ENCODE data around the gene SCYL3. TPM values are rescaled to one million over a fixed set of nuclear protein-coding genes. Genes with fewer than 3 reads are reported as not detected.

Gene SCYL3
- total RNA-seq, 1 donor from 2014 or later, result 9.2 TPM

- H3K27ac Mint-ChIP-seq (ENCODE audit: unreplicated experiment), result no peak overlapping the region
- peaks cover 53% of the 10 kb centered on the region for H3K36me3 Mint-ChIP-seq (ENCODE audit: unreplicated experiment)
- no peak overlapping the region for H3K4me3 Mint-ChIP-seq (ENCODE audit: unreplicated experiment)
- no peaks in the 10 kb centered on the region for H3K4me1 Mint-ChIP-seq (ENCODE audit: unreplicated experiment)
- no peak for TF ChIP-seq CTCF (IDR thresholded peaks at IDR 0.05)
- DNase-seq (ENCODE audit: extremely low spot score, unreplicated experiment), result no peak
- H3K9me3 Mint-ChIP-seq (ENCODE audit: unreplicated experiment), result no peaks in the 10 kb centered on the region
- H3K27me3 Mint-ChIP-seq (ENCODE audit: unreplicated experiment), result no peaks in the 10 kb centered on the region
These were observed 44.2 kb downstream of the SCYL3 start for GRCh38 chr1:169849346-169850022.

GRCh38 chr1:169848456-169848855 lies 45.2 kb downstream of the SCYL3 start:
- no peak overlapping the region for H3K4me3 Mint-ChIP-seq (ENCODE audit: unreplicated experiment)
- DNase-seq (ENCODE audit: extremely low spot score, unreplicated experiment), result no peak
- H3K36me3 Mint-ChIP-seq (ENCODE audit: unreplicated experiment), result peaks cover 55% of the 10 kb centered on the region

GRCh38 chr1:169844941-169845608 lies 48.6 kb downstream of the SCYL3 start:
- H3K4me1 Mint-ChIP-seq (ENCODE audit: unreplicated experiment), result no peaks in the 10 kb centered on the region
- H3K27me3 Mint-ChIP-seq (ENCODE audit: unreplicated experiment), result no peaks in the 10 kb centered on the region
- H3K27ac Mint-ChIP-seq (ENCODE audit: unreplicated experiment), result no peak overlapping the region
- TF ChIP-seq CTCF (IDR thresholded peaks at IDR 0.05), result no peak
- no peak for DNase-seq (ENCODE audit: extremely low spot score, unreplicated experiment)
- H3K9me3 Mint-ChIP-seq (ENCODE audit: unreplicated experiment), result peaks cover 12% of the 10 kb centered on the region
- no peak overlapping the region for H3K4me3 Mint-ChIP-seq (ENCODE audit: unreplicated experiment)
- peaks cover 54% of the 10 kb centered on the region for H3K36me3 Mint-ChIP-seq (ENCODE audit: unreplicated experiment)

More at GRCh38 chr1:169848456-169848855, 45.2 kb downstream of the SCYL3 start:
- no peak for TF ChIP-seq CTCF (IDR thresholded peaks at IDR 0.05)
- Mint-ChIP-seq H3K9me3 (ENCODE audit: unreplicated experiment) (no peaks in the 10 kb centered on the region), H3K27ac (ENCODE audit: unreplicated experiment) (no peak overlapping the region), H3K27me3 (ENCODE audit: unreplicated experiment) (no peaks in the 10 kb centered on the region), H3K4me1 (ENCODE audit: unreplicated experiment) (no peaks in the 10 kb centered on the region)

- Mint-ChIP-seq H3K4me3 (ENCODE audit: unreplicated experiment) (no peak overlapping the region), H3K27ac (ENCODE audit: unreplicated experiment) (no peak overlapping the region), H3K27me3 (ENCODE audit: unreplicated experiment) (no peaks in the 10 kb centered on the region), H3K36me3 (ENCODE audit: unreplicated experiment) (peaks cover 47% of the 10 kb centered on the region), H3K9me3 (ENCODE audit: unreplicated experiment) (peaks cover 25% of the 10 kb centered on the region), H3K4me1 (ENCODE audit: unreplicated experiment) (peaks cover 7% of the 10 kb centered on the region)
- no peak for DNase-seq (ENCODE audit: extremely low spot score, unreplicated experiment)
- no peak for TF ChIP-seq CTCF (IDR thresholded peaks at IDR 0.05)
These were observed 54.8 kb downstream of the SCYL3 start for GRCh38 chr1:169838942-169839341.

GRCh38 chr1:169836198-169836597 lies 57.5 kb downstream of the SCYL3 start:
- DNase-seq (ENCODE audit: extremely low spot score, unreplicated experiment), result no peak
- Mint-ChIP-seq H3K36me3 (ENCODE audit: unreplicated experiment) (peaks cover 40% of the 10 kb centered on the region), H3K4me1 (ENCODE audit: unreplicated experiment) (peaks cover 7% of the 10 kb centered on the region), H3K27ac (ENCODE audit: unreplicated experiment) (no peak overlapping the region), H3K9me3 (ENCODE audit: unreplicated experiment) (peaks cover 21% of the 10 kb centered on the region), H3K27me3 (ENCODE audit: unreplicated experiment) (no peaks in the 10 kb centered on the region), H3K4me3 (ENCODE audit: unreplicated experiment) (no peak overlapping the region)
- no peak for TF ChIP-seq CTCF (IDR thresholded peaks at IDR 0.05)

All from osteocyte (in vitro differentiated cells).